Non-pigmented ciliary epithelial cell (primary cell): ENCODE data around the gene CPA1.

Experiments used
- DNase-seq: peaks from one replicate; pipeline ENCODE4 v3.0.0-alpha.2; 2010; ENCODE audit warnings: low read depth

The CPA1 gene

DNA sequence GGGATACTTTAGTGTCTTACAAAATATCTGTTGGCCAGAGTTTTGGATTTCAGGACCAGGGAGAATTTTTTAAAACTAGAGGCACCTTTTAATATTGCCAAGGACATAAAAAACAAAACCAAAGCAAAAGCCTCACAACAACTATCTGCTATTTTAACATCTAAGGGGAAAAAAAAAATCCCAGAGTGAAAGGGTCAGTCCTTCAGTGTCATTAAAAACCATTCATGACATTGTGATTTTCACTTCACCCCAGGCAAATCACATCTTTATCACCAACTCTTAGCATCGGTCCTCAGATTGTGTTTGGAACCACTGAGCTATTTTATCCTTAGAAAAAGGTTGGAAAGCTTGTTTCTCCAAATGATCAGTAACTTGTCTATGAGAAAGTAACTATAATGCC, 49.8 kb downstream of the CPA1 start:
- DNase-seq = no peak

DNA sequence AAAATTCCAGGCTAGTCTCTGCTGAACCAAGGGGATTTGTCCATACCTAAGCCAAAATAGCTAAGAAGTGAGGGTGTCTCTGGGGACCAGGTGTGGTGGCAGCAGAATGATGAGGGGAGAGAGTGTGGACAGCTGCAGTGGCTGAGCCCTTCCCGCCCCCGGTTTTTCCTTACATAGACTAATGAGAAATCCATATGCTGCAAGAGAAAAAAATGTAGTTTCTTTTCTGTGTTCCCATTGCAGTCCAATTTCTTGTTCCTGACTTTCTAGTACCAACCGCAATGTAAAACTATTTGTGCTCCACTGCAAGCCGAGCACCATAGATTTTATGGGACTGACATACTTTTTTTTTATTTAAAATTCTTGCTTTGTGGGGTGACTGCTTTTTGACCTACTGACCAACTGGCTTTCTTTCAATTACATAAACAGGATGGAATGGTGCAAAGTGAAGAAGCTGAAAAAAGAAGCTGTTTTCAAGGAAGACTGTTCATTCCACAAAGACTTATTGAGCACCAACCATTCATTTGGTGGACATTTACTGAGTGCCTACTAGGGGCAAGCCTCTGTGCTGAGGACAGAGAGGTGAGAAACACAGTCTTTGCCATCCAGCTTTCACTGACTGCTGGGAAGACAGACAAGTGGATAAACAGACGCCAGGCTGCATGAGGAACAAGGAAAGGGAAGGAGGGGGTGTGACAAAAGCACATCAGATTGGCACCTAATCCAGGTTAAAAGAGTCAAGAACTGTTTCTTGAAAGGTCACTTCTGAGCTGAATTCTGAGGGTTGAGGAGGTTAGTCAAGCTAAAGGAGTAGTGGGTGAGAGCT, 50.8 kb downstream of the CPA1 start:
- peak; percentile 61 for DNase-seq

- DNase-seq = no peak
Observed at GRCh38 chr7:130432886-130433285, 52.6 kb downstream of the CPA1 start.

DNA sequence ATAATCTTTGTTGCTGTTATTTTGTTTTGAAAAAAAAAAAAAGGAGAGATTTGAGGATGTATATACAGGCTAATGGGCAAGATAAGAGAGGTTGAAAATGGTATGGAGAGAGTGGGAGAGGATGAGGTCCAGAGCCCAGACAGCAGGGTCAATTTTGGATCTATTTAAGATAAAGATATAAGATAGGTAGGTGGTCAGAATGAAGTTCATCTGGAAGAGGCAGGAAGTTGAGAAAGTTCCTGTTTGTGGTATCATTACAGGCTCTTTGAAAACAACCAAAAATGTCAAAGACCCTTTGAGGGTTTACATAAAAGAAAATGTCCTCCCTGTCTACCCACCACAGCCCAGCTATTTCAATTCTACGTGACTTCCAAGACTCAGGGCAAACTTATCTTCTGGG, 53.0 kb downstream of the CPA1 start:
- no peak for DNase-seq

DNA sequence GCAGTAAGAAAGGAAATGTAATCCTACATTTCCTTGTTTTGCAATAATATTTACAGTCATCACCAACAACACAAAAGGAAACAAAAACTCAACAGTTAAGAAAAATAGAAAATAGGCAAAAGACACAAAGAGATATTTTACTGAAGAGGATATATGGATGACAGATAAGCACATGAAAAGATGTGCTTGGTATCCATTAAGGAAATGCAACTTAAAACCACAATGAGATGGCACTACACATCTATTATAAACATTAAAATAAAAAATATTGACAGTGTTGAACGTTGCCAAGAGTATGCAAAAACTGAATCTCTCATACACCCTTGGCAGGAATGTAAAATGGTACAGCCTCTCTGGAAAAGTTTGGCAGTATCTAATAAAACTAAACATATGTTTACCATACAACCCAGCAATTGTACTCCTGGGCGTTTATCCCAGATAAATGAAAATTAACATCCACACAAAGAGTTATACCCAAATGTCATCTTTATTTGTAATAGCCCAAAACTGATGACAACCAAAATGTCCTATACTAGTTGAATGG, 55.1 kb downstream of the CPA1 start:
- DNase-seq = no peak

GRCh38 chr7:130436253-130436652, 56.0 kb downstream of the CPA1 start:
- DNase-seq = no peak
